A673 (cell line): ENCODE results near the gene ALLC.

ENCODE experiments used
- CTCF ChIP-seq: fragments of 300-800, 200-600 bp; sonication (generic); conservative IDR thresholded peaks from 2 replicates; pipeline ENCODE4 v1.5.1; 2017; ENCODE audit warnings: low read depth, mild to moderate bottlenecking, antibody characterized with exemption, low read length, moderate library complexity, mixed read lengths
- EZH2 ChIP-seq: fragments of 200-600 bp; sonication (generic); IDR thresholded peaks from 2 replicates; pipeline ENCODE4 v1.6.1; 2017; ENCODE audit warnings: borderline replicate concordance, low read depth, mild to moderate bottlenecking, mixed read lengths, antibody characterized with exemption, low read length; ENCODE audit not compliant: poor library complexity, severe bottlenecking

- TF ChIP-seq CTCF (no peak), EZH2 (no peak)
These were observed 35.0 kb upstream of the ALLC start for GRCh38 chr2:3622967-3623366.
